Measurements from ENCODE around the gene PTPRN2.
"Not testable (repeated sequence)": the region's sequence is repeated elsewhere in the genome, so short reads cannot be mapped to it uniquely, and the experiment has no call there.

The PTPRN2 gene

DNA sequence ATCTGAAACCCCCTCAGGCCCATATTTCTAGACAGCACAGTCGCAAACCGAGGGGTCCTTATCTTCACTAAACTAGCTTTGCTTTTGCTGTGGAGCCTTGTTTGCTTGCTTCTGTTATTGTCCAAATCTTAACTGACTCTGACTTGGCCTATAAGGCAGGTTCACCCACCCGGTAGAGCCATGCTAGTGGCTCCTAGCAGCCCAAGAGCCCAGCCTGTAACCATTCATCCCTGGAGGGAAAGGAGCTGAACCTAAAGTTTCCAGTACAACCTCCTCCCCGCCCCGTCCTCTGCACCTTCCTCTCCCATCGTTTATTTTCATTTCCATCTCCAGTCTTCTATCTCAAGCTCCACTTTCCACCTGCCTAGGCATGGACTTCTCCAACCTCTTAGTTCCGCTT lies 345.7 kb downstream of the PTPRN2 start:
- DNase-seq = no peak

DNA sequence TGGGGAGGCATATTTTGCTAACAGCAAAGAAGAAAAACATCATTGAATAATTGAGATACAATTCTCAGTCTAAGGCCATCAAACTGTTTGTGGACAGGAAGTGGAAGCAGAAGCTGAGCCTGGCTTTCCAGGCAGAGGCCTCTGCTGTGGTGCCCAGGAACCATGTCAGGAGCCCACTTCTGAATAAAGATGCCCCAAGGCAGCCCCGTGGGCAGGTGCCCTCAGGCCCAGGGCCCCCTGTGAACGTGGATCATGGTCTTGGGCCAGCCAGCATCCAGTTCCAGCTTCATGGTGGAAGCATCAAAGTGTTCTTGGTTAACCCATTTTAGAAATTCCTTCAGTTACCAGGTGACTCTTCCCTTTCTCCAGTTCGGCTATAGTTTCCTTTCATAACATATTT lies 346.8 kb downstream of the PTPRN2 start:
- no peak for DNase-seq

DNA sequence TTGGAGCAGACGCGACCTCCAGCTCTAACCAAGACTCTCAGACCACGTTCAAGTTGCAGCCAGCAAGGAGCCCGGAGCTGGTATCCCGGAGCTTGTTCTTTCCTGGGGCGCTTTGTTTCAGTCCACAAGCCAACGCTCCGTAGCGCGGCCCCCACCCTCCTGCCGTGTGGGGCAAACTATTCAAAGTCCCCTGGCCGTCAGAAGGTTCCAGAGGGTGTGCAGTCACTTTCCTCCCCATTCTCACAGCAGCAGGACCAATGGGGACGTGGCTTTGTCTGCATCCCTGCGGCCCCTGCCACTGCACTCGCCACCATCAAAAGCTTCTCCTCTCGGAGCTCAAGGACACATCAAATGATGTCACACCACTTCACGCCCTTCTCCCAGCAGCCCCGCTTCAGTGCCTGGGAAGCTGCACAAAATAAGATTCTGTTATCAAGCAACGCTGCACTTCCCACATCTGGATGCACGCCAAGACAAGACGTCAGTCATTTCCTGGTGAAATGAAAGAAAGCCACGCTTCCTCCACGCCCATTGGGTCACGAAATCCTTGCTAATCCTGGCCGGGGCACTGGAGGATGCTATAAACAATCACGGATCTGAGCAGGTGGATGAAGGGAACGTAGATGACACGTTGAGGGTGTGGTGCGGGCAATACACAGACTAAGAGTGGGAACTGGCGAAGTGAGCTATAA lies 348.2 kb downstream of the PTPRN2 start:
- no peak for DNase-seq

- DNase-seq = no peak
These were observed 348.9 kb downstream of the PTPRN2 start for GRCh38 chr7:158238616-158239289.

DNA sequence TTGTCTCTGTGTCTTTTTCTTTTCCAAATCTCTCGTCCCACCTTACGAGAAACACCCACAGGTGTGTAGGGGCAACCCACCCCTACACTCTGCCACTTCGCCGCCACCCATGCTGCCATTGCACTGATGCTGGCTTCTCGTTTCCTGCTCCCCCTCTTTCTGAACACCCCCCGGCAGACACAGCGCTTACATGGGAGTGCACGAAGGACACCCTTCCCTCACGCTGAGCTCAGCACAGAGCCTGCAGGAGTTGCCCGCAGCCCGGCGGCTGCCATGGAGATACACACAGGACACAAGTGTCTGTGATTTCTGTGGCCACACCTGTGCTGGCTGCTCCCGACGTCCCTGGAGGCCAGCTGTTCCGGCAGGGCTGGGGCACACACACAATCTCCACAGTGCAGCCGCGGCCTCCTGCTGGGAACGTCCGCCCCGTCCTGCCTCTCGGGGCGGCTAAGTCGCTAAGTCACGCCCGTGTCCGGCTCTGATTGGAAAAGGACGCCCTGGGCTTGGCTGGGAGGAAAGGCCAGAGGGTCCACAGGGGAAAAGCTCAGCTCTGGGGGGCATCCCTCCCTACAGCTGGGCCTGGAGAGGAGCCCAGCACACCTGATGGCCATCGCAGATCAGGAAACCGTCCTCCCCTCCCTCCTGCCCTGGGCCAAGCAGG lies 349.8 kb downstream of the PTPRN2 start:
- DNase-seq = no peak

- DNase-seq = no peak
These were observed 351.2 kb downstream of the PTPRN2 start for GRCh38 chr7:158236400-158236799.

- no peak for DNase-seq
These were observed 351.8 kb downstream of the PTPRN2 start for GRCh38 chr7:158235862-158236261.

- no peak for DNase-seq
These were observed 357.7 kb downstream of the PTPRN2 start for GRCh38 chr7:158229945-158230344.

DNA sequence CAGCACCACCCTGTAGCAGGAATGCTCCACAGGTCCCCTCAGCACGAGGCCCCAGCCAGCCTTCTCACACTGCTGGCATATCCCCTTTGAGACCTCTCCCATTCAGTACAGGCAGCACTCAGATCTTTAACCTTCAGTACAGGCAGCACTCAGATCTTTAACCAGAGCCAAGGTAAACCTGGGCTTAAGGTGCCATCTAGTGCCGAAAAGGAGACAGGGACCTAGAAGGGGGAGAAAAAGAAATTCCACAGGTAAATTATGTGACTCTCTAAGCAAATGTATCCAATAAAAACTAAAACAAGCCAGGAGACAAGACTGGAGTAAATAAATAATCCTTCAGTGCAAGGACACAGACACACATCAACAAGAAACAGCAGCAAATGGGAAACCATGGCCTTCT lies 358.6 kb downstream of the PTPRN2 start:
- DNase-seq = no peak

- DNase-seq = no peak
These were observed 359.5 kb downstream of the PTPRN2 start for GRCh38 chr7:158228131-158228530.

GRCh38 chr7:158227258-158227984 lies 360.2 kb downstream of the PTPRN2 start:
- no peak for DNase-seq

GRCh38 chr7:158216198-158216597 lies 371.4 kb downstream of the PTPRN2 start:
- DNase-seq = no peak

GRCh38 chr7:158209435-158209834 lies 378.2 kb downstream of the PTPRN2 start:
- no peak for DNase-seq

GRCh38 chr7:158206341-158206740 lies 381.3 kb downstream of the PTPRN2 start:
- DNase-seq = no peak

GRCh38 chr7:158204453-158204852 lies 383.2 kb downstream of the PTPRN2 start:
- DNase-seq = no peak

- not testable (repeated sequence) for DNase-seq
These were observed 383.7 kb downstream of the PTPRN2 start for GRCh38 chr7:158203948-158204347.

- no peak for DNase-seq
These were observed 393.2 kb downstream of the PTPRN2 start for GRCh38 chr7:158194365-158194900.

GRCh38 chr7:158193446-158193845 lies 394.2 kb downstream of the PTPRN2 start:
- DNase-seq = no peak

DNA sequence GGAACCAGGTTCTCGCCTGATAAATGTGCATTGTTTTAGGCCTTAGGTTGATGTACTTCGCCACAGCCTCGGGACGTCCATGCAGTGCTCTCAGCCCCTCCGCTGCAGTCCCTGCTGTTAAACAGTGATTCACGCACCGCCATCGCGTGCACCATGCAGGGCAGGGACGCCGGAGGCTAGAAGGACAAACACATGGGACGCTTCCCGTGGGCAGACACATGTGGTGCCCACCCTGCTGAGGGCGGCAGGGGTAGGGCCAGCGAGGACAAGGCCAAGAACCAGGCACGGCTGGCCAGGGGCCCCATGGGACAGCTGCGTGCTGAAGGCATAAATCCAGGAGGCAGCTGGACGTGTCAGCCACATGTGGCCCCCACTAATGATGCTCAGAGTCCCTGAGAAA lies 394.7 kb downstream of the PTPRN2 start:
- no peak for DNase-seq

DNA sequence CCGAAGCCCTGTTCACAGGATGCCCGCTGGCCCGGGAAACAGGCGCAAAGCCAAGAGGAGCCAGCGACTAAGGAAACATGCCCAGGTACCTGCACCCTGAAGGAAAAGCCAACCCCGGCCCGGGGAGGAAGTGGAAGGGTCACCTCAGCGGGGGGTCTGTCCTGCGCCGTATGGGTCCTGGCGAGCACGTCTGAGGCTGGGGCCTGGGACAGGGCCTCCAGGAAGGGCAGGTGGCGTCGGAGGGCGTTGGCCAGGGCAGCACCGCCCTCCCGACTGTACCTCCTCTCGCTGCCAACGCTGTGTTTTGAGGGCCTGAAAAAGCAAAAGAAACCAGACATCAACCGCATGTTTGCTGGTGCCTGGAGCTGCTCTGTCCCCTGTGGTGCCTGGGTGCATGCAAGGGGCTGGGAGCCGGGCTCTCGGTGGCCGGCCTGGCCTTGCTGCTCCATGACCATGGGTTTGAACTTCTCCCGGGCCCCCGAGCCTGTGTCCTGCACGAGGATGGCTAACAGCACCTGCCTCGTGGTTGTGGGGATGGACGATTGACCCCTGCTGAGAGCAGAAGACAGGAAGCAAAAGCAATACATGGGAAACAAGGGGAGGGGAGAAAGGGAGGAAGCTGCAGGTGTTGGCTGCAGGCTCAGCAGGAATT lies 395.3 kb downstream of the PTPRN2 start:
- no peak for DNase-seq

- no peak for DNase-seq
These were observed 396.0 kb downstream of the PTPRN2 start for GRCh38 chr7:158191671-158192070.

- DNase-seq = no peak
These were observed 396.9 kb downstream of the PTPRN2 start for GRCh38 chr7:158190756-158191155.

- DNase-seq = no peak
These were observed 398.9 kb downstream of the PTPRN2 start for GRCh38 chr7:158188676-158189075.
